Measurements from ENCODE around the gene NOPCHAP1.
"Not testable (repeated sequence)": the region's sequence is repeated elsewhere in the genome, so short reads cannot be mapped to it uniquely, and the experiment has no call there.

NOPCHAP1 gene

GRCh38 chr12:104964856-104965205, 21.3 kb upstream of the NOPCHAP1 start:
- WGBS, 2 experiments (ENCODE audit: insufficient coverage in 2 of 2), result 74 to 86% methylated on average over 2 of the region's 2 CpGs
- Histone ChIP-seq H3K27ac (ENCODE audit: low read depth, low read length, severe bottlenecking) (no peak overlapping the region), H3K9me3 (ENCODE audit: control insufficient read depth, low read length) (no peaks in the 10 kb centered on the region), H3K36me3 (ENCODE audit: control insufficient read depth, insufficient read depth, low read length) (no peaks in the 10 kb centered on the region), H3K4me3 (ENCODE audit: extremely low read depth, insufficient read depth, low read length, poor library complexity, severe bottlenecking) (no peak overlapping the region), H3K4me1 (ENCODE audit: control insufficient read depth, insufficient read depth, low read length, poor library complexity, severe bottlenecking) (no peaks in the 10 kb centered on the region)

GRCh38 chr12:104966677-104967076, 19.4 kb upstream of the NOPCHAP1 start:
- Histone ChIP-seq H3K36me3 (ENCODE audit: control insufficient read depth, insufficient read depth, low read length) (no peaks in the 10 kb centered on the region), H3K27ac (ENCODE audit: low read depth, low read length, severe bottlenecking) (no peak overlapping the region), H3K4me1 (ENCODE audit: control insufficient read depth, insufficient read depth, low read length, poor library complexity, severe bottlenecking) (no peaks in the 10 kb centered on the region), H3K9me3 (ENCODE audit: control insufficient read depth, low read length) (no peaks in the 10 kb centered on the region), H3K4me3 (ENCODE audit: extremely low read depth, insufficient read depth, low read length, poor library complexity, severe bottlenecking) (no peak overlapping the region)
- no CpG with 5 or more reads among the region's 4 CpGs for WGBS, 2 experiments (ENCODE audit: insufficient coverage in 2 of 2)

DNA sequence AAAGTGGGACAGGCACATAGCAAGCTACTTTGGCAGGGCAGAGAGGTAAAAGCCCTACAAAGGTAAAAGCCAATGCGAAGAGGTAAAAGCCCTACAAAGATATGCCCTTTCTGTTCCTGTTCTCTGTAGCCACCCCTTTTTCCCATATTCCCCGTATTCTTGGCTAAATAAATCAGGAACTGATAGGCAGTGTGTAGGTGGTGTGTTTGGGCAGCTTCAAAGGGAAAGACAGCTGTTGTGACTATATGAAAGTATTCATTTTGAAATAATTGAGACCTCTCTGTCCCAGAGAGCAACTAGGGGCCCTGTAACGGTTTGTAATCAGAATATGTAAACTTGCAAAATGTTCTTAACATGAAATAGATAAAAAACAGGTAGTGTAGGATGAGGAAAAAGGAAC, 16.8 kb upstream of the NOPCHAP1 start:
- no peak overlapping the region for H3K27ac ChIP-seq (ENCODE audit: low read depth, low read length, severe bottlenecking)
- H3K36me3 ChIP-seq (ENCODE audit: control insufficient read depth, insufficient read depth, low read length), result no peaks in the 10 kb centered on the region
- 71% methylated on average over 1 of the region's 3 CpGs; no CpG with 5 or more reads in 1 of the 2 experiments for WGBS, 2 experiments (ENCODE audit: insufficient coverage in 2 of 2)
- no peaks in the 10 kb centered on the region for H3K9me3 ChIP-seq (ENCODE audit: control insufficient read depth, low read length)
- no peak overlapping the region for H3K4me3 ChIP-seq (ENCODE audit: extremely low read depth, insufficient read depth, low read length, poor library complexity, severe bottlenecking)
- no peaks in the 10 kb centered on the region for H3K4me1 ChIP-seq (ENCODE audit: control insufficient read depth, insufficient read depth, low read length, poor library complexity, severe bottlenecking)

DNA sequence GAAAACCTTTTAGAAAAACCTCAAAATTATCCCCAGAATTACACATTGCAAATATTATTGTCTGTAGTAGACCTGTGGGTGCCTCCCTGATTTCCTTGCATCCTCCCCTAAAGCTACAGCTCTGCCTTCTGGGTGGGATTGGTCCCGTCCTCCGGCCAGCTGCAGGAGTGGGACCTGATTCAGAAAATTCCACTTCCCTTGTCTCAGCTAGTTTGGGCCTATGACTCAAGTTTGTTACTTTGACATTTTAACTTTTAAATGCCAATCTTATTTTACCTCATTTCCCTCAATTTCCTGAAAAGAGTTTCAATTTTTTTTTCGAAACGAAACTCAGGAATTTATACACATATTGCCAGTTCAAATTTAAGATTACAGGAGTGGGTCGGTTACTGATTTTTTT, 14.8 kb upstream of the NOPCHAP1 start:
- WGBS, 2 experiments (ENCODE audit: insufficient coverage in 2 of 2), result 87 to 100% methylated on average over 1 to 3 of the region's 5 CpGs
- no peaks in the 10 kb centered on the region for H3K36me3 ChIP-seq (ENCODE audit: control insufficient read depth, insufficient read depth, low read length)
- no peaks in the 10 kb centered on the region for H3K4me1 ChIP-seq (ENCODE audit: control insufficient read depth, insufficient read depth, low read length, poor library complexity, severe bottlenecking)
- H3K4me3 ChIP-seq (ENCODE audit: extremely low read depth, insufficient read depth, low read length, poor library complexity, severe bottlenecking), result no peak overlapping the region
- H3K9me3 ChIP-seq (ENCODE audit: control insufficient read depth, low read length), result no peaks in the 10 kb centered on the region
- no peak overlapping the region for H3K27ac ChIP-seq (ENCODE audit: low read depth, low read length, severe bottlenecking)

- H3K4me3 ChIP-seq (ENCODE audit: extremely low read depth, insufficient read depth, low read length, poor library complexity, severe bottlenecking), result no peak overlapping the region
- no peaks in the 10 kb centered on the region for H3K36me3 ChIP-seq (ENCODE audit: control insufficient read depth, insufficient read depth, low read length)
- H3K27ac ChIP-seq (ENCODE audit: low read depth, low read length, severe bottlenecking), result no peak overlapping the region
- no peaks in the 10 kb centered on the region for H3K4me1 ChIP-seq (ENCODE audit: control insufficient read depth, insufficient read depth, low read length, poor library complexity, severe bottlenecking)
- WGBS, 2 experiments (ENCODE audit: insufficient coverage in 2 of 2), result 76 to 88% methylated on average over 2 to 4 of the region's 5 CpGs
- no peaks in the 10 kb centered on the region for H3K9me3 ChIP-seq (ENCODE audit: control insufficient read depth, low read length)
These were observed 12.9 kb upstream of the NOPCHAP1 start for GRCh38 chr12:104973250-104973649.

- Histone ChIP-seq H3K4me3 (ENCODE audit: extremely low read depth, insufficient read depth, low read length, poor library complexity, severe bottlenecking) (no peak overlapping the region), H3K27ac (ENCODE audit: low read depth, low read length, severe bottlenecking) (no peak overlapping the region), H3K9me3 (ENCODE audit: control insufficient read depth, low read length) (no peaks in the 10 kb centered on the region), H3K36me3 (ENCODE audit: control insufficient read depth, insufficient read depth, low read length) (no peaks in the 10 kb centered on the region), H3K4me1 (ENCODE audit: control insufficient read depth, insufficient read depth, low read length, poor library complexity, severe bottlenecking) (no peaks in the 10 kb centered on the region)
- WGBS, 2 experiments (ENCODE audit: insufficient coverage in 2 of 2), result 88 to 96% methylated on average over 5 to 6 of the region's 7 CpGs
These were observed 11.4 kb upstream of the NOPCHAP1 start for GRCh38 chr12:104974626-104975290.

- no peak overlapping the region for H3K4me3 ChIP-seq (ENCODE audit: extremely low read depth, insufficient read depth, low read length, poor library complexity, severe bottlenecking)
- WGBS, 2 experiments (ENCODE audit: insufficient coverage in 2 of 2), result 76% methylated on average over 2 of the region's 4 CpGs; no CpG with 5 or more reads in 1 of the 2 experiments
- no peaks in the 10 kb centered on the region for H3K4me1 ChIP-seq (ENCODE audit: control insufficient read depth, insufficient read depth, low read length, poor library complexity, severe bottlenecking)
- H3K9me3 ChIP-seq (ENCODE audit: control insufficient read depth, low read length), result no peaks in the 10 kb centered on the region
- H3K27ac ChIP-seq (ENCODE audit: low read depth, low read length, severe bottlenecking), result no peak overlapping the region
- H3K36me3 ChIP-seq (ENCODE audit: control insufficient read depth, insufficient read depth, low read length), result no peaks in the 10 kb centered on the region
These were observed 10.4 kb upstream of the NOPCHAP1 start for GRCh38 chr12:104975587-104976343.

- no peaks in the 10 kb centered on the region for H3K9me3 ChIP-seq (ENCODE audit: control insufficient read depth, low read length)
- H3K4me1 ChIP-seq (ENCODE audit: control insufficient read depth, insufficient read depth, low read length, poor library complexity, severe bottlenecking), result no peaks in the 10 kb centered on the region
- WGBS, 2 experiments (ENCODE audit: insufficient coverage in 2 of 2), result 83 to 84% methylated on average over 6 to 8 of the region's 8 CpGs
- H3K4me3 ChIP-seq (ENCODE audit: extremely low read depth, insufficient read depth, low read length, poor library complexity, severe bottlenecking), result no peak overlapping the region
- H3K36me3 ChIP-seq (ENCODE audit: control insufficient read depth, insufficient read depth, low read length), result no peaks in the 10 kb centered on the region
- H3K27ac ChIP-seq (ENCODE audit: low read depth, low read length, severe bottlenecking), result no peak overlapping the region
These were observed 9.4 kb upstream of the NOPCHAP1 start for GRCh38 chr12:104976703-104977102.

- not testable (repeated sequence) for H3K27ac ChIP-seq (ENCODE audit: low read depth, low read length, severe bottlenecking); H3K4me3 ChIP-seq (ENCODE audit: extremely low read depth, insufficient read depth, low read length, poor library complexity, severe bottlenecking); H3K36me3 ChIP-seq (ENCODE audit: control insufficient read depth, insufficient read depth, low read length); H3K9me3 ChIP-seq (ENCODE audit: control insufficient read depth, low read length); H3K4me1 ChIP-seq (ENCODE audit: control insufficient read depth, insufficient read depth, low read length, poor library complexity, severe bottlenecking)
- 90 to 94% methylated on average over 15 of the region's 15 CpGs for WGBS, 2 experiments (ENCODE audit: insufficient coverage in 2 of 2)
These were observed 8.4 kb upstream of the NOPCHAP1 start for GRCh38 chr12:104977688-104978087.

DNA sequence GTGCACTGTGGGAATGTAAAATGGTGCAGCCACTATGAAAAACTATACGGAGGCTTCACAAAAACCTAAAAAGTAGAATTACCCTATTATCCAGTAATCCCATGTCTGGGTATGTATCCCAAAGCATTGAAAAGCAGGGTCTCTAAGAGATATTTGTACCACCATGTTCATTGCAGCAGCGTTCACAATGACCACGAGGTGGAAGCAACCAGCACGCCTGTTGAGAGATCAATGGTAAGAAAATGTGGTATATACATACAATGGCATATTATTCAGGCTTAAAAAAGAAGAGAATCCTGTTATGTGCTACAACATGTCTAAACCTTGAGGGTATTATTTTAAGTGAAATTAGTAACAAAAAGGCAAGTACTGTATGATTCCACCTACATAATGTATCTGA, 910 bp upstream of the NOPCHAP1 start:
- Histone ChIP-seq H3K9me3 (ENCODE audit: control insufficient read depth, low read length) (no peaks in the 10 kb centered on the region), H3K36me3 (ENCODE audit: control insufficient read depth, insufficient read depth, low read length) (peaks cover 19% of the 10 kb centered on the region), H3K4me1 (ENCODE audit: control insufficient read depth, insufficient read depth, low read length, poor library complexity, severe bottlenecking) (peaks cover 9% of the 10 kb centered on the region), H3K4me3 (ENCODE audit: extremely low read depth, insufficient read depth, low read length, poor library complexity, severe bottlenecking) (no peak overlapping the region), H3K27ac (ENCODE audit: low read depth, low read length, severe bottlenecking) (no peak overlapping the region)
- 92% methylated on average over 2 of the region's 4 CpGs; no CpG with 5 or more reads in 1 of the 2 experiments for WGBS, 2 experiments (ENCODE audit: insufficient coverage in 2 of 2)

DNA sequence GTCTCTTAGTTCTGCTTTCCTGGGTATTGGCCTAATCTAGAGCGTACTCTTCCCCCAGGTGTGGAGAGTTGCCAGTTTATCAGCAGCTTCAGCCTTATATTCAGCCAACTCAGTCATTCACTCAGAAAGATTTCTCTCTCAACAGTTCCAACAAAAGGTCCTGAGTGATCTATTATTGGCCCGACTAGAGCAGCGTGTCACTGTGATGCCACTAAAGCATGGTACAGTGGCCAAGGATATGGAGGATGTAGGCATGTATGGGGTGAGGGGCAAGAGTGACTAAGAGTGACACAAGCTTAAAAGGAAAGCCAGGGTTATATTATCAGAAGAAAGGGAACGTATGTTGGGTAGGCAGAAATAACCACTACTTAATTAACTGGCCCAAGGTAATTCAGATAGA, 4.8 kb downstream of the NOPCHAP1 start:
- no peak overlapping the region for H3K27ac ChIP-seq (ENCODE audit: low read depth, low read length, severe bottlenecking)
- no peak overlapping the region for H3K4me3 ChIP-seq (ENCODE audit: extremely low read depth, insufficient read depth, low read length, poor library complexity, severe bottlenecking)
- WGBS, 2 experiments (ENCODE audit: insufficient coverage in 2 of 2), result 100% methylated on average over 2 to 3 of the region's 4 CpGs
- no peaks in the 10 kb centered on the region for H3K9me3 ChIP-seq (ENCODE audit: control insufficient read depth, low read length)
- peaks cover 76% of the 10 kb centered on the region for H3K36me3 ChIP-seq (ENCODE audit: control insufficient read depth, insufficient read depth, low read length)
- H3K4me1 ChIP-seq (ENCODE audit: control insufficient read depth, insufficient read depth, low read length, poor library complexity, severe bottlenecking), result peaks cover 9% of the 10 kb centered on the region
